Measurements from ENCODE around the gene NOBOX.

DNA sequence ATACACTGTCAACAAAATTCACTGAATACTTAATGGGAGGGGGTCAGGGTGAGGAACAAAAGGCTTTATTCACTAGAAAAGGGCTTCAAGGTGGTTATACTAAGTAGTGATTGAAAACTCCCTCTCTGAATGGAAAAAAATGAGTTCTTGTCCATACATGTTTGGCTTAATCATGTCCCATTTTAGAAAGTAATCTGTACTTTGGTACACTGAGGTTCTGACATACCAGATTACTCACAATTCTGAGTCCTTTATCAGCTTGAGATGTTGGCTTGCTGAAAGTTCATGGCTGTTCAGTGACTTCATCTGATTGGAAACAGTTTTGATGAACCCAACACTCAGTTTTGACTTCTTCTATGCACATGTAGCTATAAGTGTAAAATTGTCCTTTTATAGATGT lies 12.8 kb upstream of the NOBOX start:
- TF ChIP-seq, protein P1, sequence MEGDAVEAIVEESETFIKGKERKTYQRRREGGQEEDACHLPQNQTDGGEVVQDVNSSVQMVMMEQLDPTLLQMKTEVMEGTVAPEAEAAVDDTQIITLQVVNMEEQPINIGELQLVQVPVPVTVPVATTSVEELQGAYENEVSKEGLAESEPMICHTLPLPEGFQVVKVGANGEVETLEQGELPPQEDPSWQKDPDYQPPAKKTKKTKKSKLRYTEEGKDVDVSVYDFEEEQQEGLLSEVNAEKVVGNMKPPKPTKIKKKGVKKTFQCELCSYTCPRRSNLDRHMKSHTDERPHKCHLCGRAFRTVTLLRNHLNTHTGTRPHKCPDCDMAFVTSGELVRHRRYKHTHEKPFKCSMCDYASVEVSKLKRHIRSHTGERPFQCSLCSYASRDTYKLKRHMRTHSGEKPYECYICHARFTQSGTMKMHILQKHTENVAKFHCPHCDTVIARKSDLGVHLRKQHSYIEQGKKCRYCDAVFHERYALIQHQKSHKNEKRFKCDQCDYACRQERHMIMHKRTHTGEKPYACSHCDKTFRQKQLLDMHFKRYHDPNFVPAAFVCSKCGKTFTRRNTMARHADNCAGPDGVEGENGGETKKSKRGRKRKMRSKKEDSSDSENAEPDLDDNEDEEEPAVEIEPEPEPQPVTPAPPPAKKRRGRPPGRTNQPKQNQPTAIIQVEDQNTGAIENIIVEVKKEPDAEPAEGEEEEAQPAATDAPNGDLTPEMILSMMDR (conservative IDR thresholded peaks at IDR 0.05) = no peak
- TF ChIP-seq ZFX (IDR thresholded peaks at IDR 0.05) = no peak
